ENCODE data around the gene BMPER.

- TF ChIP-seq, protein P1, sequence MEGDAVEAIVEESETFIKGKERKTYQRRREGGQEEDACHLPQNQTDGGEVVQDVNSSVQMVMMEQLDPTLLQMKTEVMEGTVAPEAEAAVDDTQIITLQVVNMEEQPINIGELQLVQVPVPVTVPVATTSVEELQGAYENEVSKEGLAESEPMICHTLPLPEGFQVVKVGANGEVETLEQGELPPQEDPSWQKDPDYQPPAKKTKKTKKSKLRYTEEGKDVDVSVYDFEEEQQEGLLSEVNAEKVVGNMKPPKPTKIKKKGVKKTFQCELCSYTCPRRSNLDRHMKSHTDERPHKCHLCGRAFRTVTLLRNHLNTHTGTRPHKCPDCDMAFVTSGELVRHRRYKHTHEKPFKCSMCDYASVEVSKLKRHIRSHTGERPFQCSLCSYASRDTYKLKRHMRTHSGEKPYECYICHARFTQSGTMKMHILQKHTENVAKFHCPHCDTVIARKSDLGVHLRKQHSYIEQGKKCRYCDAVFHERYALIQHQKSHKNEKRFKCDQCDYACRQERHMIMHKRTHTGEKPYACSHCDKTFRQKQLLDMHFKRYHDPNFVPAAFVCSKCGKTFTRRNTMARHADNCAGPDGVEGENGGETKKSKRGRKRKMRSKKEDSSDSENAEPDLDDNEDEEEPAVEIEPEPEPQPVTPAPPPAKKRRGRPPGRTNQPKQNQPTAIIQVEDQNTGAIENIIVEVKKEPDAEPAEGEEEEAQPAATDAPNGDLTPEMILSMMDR (IDR thresholded peaks at IDR 0.05) = no peak
- no peak for TF ChIP-seq EP300 (IDR thresholded peaks at IDR 0.05)
- TF ChIP-seq POLR2A (IDR thresholded peaks at IDR 0.05) = no peak
Observed at GRCh38 chr7:33910756-33911155, 5.4 kb downstream of the BMPER start.

Data from upper lobe of left lung (tissue), 4 donors.